DMS79 (cell line): ENCODE data around the gene MRPL54.

Experiments used
- DNase-seq: peaks from one replicate; lab custom pipeline; 2025; lab: John Stamatoyannopoulos, UW

The MRPL54 gene

DNA sequence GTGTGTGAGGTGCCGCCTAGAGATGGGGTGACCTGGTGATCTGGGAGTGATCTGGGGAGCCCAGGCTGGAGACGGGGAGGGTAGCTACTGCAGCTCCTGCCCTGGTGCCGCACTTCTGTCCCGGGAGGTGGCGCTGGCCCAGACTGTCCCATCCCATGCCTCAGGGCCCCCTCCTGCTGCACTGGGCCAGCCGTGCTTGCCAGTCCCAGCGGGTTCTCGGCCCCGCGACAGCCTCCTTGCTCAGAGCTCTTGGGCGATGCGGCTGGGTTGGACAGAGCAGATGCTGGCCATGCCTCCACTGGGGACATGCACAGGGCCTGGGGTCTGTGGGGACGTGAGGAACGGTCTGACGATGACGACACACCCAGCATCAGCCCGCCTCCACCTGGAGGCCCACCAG is 7.0 kb downstream of the MRPL54 start:
- DNase-seq = no peak

DNA sequence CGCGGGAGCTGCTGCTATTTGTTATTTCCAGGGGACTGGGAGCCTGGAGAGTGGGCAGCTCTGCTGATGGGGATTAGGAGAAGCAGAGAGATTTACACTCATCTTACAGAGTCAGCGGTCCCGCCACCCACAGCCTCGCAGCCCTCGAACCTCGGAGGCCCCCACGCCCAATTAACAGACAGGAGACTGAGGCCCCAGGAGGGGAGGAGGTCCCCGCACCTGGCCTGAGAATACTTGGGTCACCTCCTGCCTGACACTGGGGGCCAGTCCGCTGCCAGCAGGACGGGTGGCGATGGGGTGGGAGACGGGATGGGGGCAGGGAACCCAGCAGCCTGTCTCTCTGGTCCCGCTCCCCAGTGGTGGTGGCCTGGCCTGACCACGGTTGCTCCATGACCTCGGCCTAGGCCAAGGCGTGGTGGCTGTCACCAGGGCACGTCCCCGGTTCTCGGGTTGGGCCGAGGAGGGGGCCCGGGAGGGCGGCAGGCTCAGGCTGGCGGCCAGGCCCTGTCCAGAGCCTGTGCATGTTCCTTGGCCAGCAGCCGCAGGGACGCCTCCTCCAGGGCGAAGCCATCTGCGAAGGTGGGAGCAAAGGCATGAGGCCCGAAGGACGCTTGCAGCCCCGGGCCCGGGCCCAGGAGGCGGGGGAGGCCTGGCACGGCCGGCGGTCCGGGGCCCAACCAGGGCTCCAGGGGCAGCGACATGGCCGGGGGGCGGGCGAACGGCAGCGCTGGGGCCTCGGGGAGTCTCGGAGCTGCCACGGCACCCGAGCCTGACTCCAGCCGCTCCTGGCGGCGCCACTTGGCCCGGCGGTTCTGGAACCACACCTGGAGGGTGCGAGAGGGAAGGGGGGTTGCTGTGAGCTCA is 7.9 kb downstream of the MRPL54 start:
- DNase-seq = no peak

DNA sequence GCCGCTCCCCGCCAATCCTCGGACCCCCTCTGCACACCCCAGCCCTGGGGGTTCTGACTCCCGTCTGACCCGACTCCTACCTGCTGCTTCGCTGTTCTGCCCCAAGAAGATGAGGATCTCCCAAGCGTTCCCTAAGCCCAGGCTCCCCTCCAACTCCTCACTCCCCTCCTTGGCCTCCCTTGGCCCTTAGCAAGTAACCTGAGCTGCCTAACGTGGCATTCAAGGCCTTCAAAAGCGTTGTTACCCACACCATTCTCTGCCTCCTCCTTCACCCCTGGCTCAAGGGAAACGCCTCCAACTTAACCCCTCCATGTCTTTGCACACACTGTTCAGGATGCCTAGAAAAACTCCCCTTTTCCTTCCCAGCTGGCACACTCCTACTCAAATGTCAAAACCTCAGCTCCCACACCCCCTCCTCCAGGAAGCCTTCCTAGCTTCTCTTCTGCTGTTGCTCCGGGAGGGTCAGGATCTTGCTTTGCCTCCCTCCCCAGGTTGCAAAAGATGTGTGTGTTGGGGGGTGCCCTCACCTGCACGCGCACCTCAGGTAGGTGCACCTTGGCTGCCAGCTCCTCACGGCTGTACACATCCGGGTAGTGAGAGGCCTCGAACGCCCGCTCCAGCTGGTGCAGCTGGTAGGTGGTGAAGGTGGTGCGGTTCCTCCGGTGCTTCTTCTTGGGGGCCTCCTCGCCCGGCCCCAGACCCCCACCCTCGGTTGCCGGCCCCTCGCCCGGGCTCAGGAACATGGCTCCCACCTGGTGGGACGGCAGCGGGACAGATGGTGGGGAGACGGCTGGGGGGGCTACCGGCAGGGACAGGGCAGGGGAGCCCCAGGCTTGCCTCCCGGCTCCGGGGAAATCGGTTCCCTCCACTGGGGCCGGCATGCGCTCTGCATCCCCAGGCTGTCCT is 8.8 kb downstream of the MRPL54 start:
- DNase-seq = no peak

DNA sequence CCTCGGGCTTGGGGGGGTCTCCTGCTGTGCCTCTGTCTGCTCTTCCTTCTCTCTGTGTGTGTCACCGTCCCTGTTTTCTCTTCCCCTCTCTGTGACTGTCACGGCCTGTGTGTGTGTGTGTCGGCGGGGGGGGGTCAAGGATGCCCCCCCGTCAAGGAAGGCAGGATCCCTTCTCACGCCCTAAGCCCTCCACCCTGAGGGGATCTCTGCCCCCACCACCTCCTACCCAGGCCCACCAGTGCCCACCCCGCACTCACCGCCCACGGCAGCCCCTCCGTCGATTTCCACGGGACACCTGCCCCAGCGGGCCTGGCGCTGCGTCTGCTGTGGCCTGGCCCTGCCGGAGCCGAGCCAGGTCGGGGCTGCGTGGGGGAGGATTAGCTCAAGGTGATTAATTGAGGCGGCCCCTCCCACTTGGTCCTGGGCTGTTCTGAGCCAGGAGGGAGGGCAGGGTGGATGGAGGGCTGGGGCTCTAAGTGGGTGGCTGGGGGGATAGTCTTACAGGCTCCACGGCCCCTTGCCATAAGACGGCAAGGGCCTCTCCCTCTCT is 9.5 kb downstream of the MRPL54 start, which contains the start of gene RAX2:
Gene RAX2 (minus strand): TSS at position 323 of the 550 bp plus-strand sequence. CDS start 486 bp downstream, outside the sequence.
- DNase-seq = no peak

DNA sequence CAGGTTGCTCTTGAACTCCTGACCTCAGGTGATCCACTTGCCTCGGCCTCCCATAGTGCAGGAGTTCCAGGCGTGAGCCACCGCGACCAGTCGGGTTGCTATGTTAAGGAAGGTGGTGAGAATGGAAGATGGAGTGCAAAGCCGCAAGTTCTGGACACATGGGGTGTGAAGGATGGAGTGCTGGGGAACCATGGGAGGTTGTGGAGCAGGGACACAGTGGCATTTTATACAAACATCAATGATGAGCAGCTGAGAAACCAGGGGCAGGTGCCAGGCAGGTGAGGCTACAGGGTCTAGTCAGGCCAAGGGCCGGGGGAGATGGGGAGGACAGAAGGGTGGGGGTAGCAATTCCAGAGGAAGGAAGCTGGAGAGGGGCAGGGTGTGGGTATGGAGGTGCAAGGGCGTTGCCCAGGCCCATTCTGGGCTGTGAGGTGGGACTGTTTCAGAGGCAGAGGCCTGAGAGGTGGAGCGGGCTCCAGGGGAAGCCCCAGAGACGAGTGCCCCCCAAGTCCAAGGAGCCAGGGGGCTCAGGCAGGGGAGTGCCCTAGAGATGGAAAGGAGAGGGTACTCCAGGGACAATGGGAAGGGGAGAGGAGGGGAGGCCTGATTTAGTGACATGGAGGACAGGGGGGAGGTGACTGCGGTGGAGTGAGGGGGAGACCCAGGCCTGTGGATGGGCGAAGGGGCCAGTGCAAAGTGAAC is 11.5 kb downstream of the MRPL54 start:
- DNase-seq = no peak

DNA sequence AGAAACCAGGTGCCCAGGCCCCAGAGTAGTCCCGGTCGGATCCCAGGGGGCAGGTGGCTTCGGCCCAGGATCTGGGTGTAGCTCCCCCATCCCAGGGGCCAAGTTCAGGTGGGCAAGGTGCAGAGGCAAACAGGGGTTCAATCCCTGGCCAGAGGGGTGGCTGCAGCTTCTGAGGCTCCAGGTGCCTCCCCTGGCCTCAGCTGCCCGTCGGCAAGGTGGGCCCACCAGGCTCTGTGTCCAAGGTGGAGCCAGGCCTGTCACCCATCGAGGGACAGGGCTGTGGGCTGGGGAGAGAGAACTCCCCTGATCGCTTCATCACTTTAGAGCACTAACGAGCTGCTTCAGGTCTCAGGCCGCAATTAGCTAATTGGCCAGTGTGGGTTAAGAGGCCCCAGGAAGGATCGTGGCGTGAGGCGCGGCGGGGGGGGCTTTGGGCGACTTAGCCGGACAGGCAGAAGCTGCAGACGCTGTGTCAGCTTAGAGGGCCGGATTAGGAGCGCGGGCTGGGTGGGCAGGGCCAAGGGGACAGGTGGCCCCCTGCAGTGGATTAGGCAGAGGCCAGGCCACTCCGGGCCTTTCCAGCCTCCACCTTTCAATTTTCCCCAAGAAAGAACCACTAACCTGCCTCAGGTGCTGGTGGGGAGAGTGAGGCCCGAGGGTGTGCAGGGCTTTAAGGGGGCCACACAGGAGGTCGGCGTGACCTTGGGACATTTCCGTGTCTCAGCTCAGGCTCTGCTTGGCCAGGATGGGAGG is 12.3 kb downstream of the MRPL54 start:
- no peak for DNase-seq

DNA sequence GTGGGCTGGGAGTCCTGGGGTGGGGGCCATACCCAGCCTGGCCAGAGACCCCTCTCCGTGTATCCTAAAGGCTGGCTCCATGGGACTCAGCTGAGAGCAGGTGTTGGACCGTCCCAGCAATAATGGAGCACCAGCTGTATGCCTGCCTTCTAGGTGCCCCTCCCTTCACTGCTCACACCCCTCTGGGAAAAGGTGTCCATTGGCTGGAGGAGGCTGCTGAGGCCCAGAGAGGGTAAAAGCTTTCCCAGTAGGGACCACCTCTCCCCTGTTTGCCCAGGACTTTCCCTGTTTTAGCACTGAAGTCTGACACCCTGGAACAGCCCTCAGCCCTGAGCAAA is 12.9 kb downstream of the MRPL54 start:
- no peak for DNase-seq

DNA sequence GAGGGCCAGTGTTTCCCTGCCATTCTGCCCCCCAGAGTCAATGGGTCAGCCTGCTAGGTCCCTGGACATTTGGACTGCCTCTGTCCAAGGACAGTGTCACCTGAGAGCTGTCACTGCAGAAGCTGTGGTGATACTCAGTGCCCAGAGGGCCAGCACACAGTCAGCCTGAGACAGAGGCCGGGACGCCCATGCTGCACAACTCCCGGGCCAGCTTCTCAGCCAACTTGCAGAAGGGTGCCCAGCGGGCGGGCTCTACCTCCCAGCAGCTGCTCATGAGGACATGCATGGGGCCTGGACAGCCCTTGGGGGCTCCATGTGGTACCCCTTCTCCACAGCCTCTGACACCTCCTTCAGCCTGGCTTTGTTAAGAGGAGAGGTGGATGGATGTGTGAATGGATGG is 13.3 kb downstream of the MRPL54 start:
- no peak for DNase-seq

DNA sequence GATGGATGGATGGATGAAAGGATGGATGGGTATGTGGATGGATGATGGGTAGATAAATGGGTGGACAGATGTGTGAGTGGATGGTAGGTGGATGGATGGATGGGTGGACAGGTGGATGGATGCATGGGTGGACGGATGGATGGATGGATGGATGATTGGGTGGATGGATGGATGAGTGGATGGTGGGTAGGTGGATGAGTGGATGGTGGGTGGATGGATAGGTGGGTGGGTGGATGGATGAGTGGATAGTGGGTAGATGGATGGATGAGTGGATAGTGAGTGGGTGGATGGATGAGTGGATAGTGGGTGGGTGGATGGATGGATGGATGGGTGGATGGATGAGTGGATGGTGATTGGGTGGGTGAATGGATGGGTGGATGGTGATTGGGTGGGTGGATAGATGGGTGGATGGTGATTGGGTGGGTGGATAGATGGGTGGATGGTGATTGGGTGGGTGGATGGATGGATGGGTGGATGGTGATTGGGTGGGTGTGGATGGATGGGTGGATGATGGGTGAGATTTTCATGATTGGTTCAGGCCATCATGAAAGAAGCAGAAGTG is 14.1 kb downstream of the MRPL54 start:
- DNase-seq = no peak

DNA sequence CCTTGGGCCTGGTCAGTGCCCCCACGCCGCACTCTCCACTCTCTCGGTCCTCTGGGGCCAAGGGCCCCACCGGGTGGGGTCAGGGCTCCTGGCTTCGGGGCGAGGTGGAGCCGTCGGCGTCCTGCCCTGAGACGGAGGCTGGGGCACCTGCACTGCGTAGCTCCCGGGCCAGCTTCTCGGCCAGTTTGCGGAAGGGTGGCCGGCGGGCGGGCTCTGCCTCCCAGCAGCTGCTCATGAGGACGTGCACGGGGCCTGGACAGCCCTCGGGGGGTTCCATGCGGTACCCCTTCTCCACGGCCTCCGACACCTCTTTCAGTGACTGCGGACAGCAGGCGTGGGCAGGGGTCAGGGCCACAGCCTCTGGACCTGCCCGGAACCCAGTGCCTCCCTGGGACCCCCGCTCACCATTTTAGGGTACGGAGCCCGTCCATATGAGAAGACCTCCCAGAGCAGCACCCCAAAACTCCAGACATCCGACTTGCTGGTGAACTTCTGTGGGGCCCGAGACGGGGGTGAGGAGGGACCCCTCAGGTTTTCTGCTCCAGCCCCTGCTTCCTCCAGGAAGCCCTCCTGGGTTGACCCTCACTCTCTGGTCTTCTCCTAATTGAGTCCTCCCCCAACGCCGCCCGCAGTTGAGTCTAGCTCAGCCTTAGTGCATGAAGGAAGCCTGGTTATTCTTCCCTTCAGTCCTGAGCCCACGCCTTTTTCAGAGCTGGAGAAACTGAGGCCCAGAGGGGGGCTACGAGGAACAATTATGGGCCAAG is 15.8 kb downstream of the MRPL54 start:
- no peak for DNase-seq

DNA sequence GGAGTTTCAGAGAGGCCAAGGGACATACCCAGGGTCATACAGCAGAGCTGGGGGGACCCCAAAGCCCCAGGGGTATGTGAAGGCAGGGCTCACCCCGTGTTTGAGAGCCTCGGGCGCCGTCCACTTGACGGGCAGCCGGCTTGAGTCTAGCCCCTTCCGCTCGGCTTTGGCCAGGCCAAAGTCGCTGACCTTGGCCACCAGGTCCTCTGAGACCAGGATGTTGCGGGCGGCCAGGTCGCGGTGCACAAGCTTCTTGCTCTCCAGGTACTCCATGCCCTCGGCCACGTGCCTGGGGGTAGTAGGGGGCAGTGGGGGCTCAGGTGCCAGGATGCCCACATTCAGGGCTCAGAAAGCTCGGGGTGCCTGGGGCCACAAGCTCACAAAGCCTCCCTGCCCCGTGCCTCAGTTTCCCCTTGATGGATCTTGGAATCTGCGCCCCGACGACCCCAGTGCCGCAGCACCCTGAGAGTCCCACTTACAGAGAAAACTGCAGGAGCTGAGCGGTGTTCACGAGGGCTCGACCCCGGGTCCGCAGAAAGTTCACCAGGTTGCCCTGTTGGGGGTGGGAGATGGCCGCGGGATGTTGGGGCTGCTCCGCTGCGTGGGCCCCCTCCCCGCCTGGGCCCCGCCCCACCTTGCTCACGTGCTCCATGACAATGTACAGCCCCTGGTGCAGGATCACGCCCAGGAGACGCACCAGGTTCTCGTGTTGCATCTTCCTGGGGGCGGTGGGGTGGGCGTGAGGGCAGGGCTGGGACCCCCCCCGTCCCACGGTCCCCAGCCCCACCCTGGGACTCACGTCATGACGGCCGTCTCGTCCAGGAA is 16.6 kb downstream of the MRPL54 start:
- DNase-seq = no peak

DNA sequence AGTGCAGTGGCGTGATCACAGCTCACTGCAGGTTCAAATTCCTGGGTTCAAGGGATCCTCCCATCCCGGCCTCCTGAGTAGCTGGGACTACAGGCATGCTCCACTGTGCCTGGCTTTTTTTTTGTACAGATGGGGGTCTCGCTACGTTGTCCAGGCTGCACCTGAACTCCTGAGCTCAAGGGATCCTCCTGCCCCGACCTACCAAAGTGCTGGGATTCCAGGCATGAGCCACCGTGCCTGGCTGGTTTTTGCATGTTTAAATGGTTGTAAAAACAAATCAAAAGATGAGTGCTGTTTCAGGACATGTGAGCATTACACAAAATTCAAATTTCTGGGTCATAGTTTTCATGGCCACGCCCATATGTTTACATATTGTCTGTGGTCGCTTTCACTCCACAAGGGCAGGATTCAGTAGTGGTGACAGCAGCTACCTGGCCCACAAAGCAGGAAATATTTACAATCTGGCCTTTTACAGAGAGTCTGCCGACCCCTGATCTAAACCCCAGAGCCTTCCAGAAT is 18.4 kb downstream of the MRPL54 start:
- no peak for DNase-seq

DNA sequence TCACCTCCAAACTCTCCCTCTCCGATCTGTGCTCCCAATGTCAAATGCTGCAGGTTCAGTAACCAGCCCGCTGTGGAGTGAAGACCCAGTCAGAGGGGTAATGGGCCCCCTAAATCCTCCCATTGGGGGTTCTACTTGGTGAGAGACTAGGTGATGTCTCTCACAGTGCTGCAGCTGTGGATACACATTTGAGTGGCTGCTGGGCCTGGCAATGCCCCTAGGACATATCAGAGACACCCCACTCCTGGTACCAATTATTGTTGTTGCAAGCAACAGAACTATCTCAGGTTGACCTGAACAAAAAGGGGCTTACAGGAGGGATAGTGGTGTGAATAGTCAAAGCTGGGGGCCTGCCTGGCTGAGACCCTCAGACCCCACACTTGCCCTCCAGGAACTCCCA is 19.1 kb downstream of the MRPL54 start:
- no peak for DNase-seq

DNA sequence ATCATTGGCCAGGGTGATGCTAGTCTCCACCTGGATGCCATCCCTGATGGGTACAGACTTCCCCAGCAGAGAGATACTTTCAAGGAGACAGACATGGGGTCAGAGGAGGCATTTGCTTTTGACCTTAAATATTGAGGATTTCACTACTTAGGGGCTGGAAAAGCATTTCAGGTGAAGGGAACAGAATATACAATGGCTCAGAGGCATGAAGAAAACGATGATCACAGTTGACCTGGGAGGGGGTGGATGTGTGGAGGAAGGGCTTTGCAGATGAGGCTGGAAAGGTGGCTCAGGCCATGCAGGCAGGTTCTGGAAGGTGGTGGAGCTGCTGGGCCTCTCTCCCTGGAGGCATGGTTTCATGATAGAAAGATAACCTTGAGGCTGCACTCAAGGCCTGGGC is 19.8 kb downstream of the MRPL54 start:
- no peak for DNase-seq

DNA sequence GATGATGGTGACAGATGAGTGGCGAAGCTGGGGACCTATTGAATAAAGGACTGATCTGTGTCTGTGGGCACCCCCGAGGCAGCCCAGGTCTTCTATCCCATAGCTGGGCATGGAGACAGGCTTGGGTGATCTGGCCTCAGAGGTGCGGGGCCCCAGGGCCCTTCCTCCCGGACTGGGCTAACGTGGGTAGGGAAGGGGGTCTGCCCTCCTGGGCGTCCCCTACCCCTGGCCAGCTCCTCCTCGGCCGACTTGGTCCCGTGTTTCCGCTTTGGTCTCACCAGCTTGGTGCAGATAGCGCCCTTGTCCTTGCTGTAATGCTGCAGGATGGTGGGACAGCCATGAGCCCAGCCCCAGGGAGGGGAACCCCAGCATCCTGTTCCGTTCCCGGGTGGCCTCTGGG is 20.4 kb downstream of the MRPL54 start:
- no peak for DNase-seq

DNA sequence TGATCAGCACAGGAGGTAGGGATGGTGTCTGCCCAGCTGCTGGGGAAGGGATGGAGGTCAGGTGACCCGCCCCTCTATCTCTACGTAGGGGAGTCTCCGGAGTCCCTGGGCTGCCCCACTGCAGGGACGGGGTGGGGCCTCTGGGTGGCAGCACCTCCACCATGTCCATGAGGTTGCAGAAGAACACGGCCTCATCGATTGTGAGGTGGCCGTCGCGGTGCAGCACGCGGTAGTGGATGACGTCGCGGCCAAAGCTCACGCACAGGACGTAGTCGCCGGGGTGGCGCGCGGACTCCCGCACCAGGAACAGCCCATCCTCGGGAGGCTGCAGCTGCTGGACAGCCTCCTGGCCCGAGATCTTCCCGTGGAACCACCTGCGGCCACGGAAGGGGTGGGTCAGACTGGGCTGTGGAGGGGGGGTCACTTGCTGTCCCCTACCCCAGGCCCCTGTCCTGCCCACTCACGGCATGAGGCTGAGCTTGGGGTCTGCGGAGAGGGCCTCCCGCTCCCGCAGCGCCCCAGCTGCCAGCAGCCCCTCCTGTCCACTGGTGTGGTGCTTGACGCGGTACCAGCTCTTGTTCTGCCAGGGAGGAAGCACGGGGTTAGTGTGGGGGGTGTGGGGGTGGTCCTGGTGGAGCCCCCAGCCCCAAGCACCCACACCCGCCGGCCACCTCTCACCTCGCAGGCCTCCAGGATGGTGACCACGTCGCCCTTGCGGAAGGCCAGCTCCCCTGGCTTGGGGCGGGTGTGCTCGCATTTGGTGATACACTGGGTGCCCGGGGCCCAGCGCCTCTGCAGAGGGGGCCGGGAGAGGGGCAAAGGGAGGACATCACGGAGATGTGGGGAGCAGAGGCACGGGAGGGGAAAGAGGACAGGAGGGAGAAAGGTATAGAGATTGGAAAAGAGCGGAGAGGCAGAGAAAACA is 21.4 kb downstream of the MRPL54 start:
- DNase-seq = no peak

DNA sequence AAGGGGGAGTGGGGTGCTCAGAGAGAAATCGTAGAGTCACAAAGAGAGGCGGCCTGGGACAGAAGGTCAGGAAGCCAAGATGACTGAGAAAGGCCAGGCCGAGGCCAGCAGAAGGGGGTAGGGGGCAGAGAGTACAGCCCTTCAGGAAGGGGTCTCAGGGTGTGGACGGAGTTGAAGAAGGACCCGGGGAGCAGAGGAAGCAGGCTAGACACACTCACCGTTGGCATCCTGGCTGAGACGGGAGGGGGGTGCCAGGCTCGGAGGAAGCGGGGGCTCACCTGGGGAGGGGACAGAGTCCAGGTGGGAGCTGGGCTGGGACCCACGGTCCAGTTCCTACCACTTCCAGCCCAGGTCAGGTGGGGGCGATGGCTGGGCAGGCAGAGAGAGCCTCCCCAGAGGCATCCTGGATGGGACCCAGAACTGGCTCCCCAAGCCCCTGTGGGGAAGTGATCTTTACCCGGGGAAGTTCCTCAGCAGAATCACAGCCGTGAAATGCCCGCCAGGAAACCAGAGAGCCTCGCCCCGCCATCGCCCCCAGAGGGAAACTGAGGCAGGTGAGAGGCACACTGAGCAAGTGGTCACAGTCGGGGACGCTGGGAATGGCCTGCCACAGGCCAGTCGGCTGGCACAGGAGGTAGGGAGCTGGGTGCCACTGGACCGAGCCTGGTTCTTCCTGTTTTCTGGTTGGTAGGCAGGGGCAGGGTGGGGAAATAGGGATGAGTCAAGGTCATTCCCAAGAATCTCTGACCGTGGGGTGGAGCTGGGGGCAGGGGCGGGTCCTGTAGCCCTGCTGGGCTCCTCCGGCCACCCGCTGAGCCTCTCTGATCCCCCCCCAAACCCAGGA is 22.3 kb downstream of the MRPL54 start:
- no peak for DNase-seq
